Vagina (tissue), 2 donors: ENCODE data around the gene DOCK1. TPM values are rescaled to one million over a fixed set of nuclear protein-coding genes. Genes with fewer than 3 reads are reported as not detected.

ENCODE experiments used
- DNase-seq, 2 donors: peaks; one replicate each; pipeline ENCODE4 v3.0.0-alpha.2; 2017; ENCODE audit errors: extremely low spot score in 2 of 2
- H3K27ac ChIP-seq: fragments of 200-600 bp; sonication (generic); one replicate; pipeline ENCODE4 v1.5.1; 2019
- H3K27me3 ChIP-seq: fragments of 200-600 bp; sonication (generic); one replicate; pipeline ENCODE4 v1.5.1; 2019
- H3K36me3 ChIP-seq, 2 donors: fragments of 200-600 bp; sonication (generic); one replicate each; pipeline ENCODE4 v1.5.1; 2017 to 2019
- H3K4me1 ChIP-seq: fragments of 200-600 bp; sonication (generic); one replicate; pipeline ENCODE4 v1.5.1; 2019
- H3K4me3 ChIP-seq, 2 donors: fragments of 200-600 bp; sonication (generic); 1 replicate in 1 of 2; 2 replicates in 1 of 2; pipeline ENCODE4 v1.5.1; 2016 to 2019
- H3K9me3 ChIP-seq: fragments of 200-600 bp; sonication (generic); one replicate; pipeline ENCODE4 v1.5.1; 2019
- POLR2A ChIP-seq, 2 donors: fragments of 450-650 bp; IDR thresholded peaks; one replicate each; pipeline ENCODE4 v1.6.1; 2017; ENCODE audit warnings: antibody characterized with exemption in 2 of 2, mild to moderate bottlenecking in 2 of 2, moderate library complexity in 2 of 2
- POLR2AphosphoS5 ChIP-seq, 2 donors: sonication (generic); formaldehyde crosslinking; IDR thresholded peaks; one replicate each; pipeline ENCODE4 v1.9.0; 2017; ENCODE audit warnings: antibody characterized with exemption in 2 of 2, mild to moderate bottlenecking in 2 of 2, low read depth in 1 of 2; ENCODE audit not compliant: insufficient read depth in 1 of 2
- intact Hi-C: fragments of 100-400 bp; cut with DNase I; formaldehyde crosslinking; loops from one replicate; pipeline ENCODE4 v1.15.1; 2023
- total RNA-seq: library from RNA; depleted of rRNA; stranded (reverse); fragments of >200 nt; gene quantifications from one replicate; pipeline ENCODE4 v1.2.3, GENCODE V29; 2016
- TF ChIP-seq, protein P1 (sequence below), 3 experiments: fragments of 450-650 bp in 2 of 3; fragments of 200-600 bp in 1 of 3; sonication (generic) in 1 of 3; IDR thresholded peaks; one replicate each; pipeline ENCODE4 v1.5.1; 2017 to 2019; ENCODE audit warnings: antibody characterized with exemption in 3 of 3, mild to moderate bottlenecking in 2 of 3, moderate library complexity in 2 of 3

Gene DOCK1
- total RNA-seq, 1 donor from 2014 or later = 64.6 TPM

- no peak for DNase-seq
- TF ChIP-seq, protein P1, sequence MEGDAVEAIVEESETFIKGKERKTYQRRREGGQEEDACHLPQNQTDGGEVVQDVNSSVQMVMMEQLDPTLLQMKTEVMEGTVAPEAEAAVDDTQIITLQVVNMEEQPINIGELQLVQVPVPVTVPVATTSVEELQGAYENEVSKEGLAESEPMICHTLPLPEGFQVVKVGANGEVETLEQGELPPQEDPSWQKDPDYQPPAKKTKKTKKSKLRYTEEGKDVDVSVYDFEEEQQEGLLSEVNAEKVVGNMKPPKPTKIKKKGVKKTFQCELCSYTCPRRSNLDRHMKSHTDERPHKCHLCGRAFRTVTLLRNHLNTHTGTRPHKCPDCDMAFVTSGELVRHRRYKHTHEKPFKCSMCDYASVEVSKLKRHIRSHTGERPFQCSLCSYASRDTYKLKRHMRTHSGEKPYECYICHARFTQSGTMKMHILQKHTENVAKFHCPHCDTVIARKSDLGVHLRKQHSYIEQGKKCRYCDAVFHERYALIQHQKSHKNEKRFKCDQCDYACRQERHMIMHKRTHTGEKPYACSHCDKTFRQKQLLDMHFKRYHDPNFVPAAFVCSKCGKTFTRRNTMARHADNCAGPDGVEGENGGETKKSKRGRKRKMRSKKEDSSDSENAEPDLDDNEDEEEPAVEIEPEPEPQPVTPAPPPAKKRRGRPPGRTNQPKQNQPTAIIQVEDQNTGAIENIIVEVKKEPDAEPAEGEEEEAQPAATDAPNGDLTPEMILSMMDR (IDR thresholded peaks at IDR 0.05) = no peak
- TF ChIP-seq POLR2A (IDR thresholded peaks at IDR 0.05) = no peak
- Histone ChIP-seq H3K4me3 (no peak overlapping the region), H3K9me3 (no peaks in the 10 kb centered on the region), H3K4me1 (no peaks in the 10 kb centered on the region), H3K36me3 (no peaks in the 10 kb centered on the region), H3K27ac (no peak overlapping the region), H3K27me3 (no peaks in the 10 kb centered on the region)
- intact Hi-C loops = no loop called here
Measured at GRCh38 chr10:126963354-126963753, 58.1 kb downstream of the DOCK1 start.

- no peaks in the 10 kb centered on the region for H3K36me3 ChIP-seq
- no peaks in the 10 kb centered on the region for H3K27me3 ChIP-seq
- H3K27ac ChIP-seq = no peak overlapping the region
- intact Hi-C loops = no loop called here
- no peak for TF ChIP-seq POLR2A (IDR thresholded peaks at IDR 0.05)
- TF ChIP-seq, protein P1 (IDR thresholded peaks at IDR 0.05) = no peak
- no peak for TF ChIP-seq POLR2AphosphoS5 (IDR thresholded peaks at IDR 0.05; ENCODE audit: insufficient read depth in 1 of 2, low read depth in 1 of 2)
- no peak overlapping the region for H3K4me3 ChIP-seq
- DNase-seq = no peak
- H3K4me1 ChIP-seq = no peaks in the 10 kb centered on the region
- H3K9me3 ChIP-seq = no peaks in the 10 kb centered on the region
Measured at GRCh38 chr10:126964190-126964589, 59.0 kb downstream of the DOCK1 start.

GRCh38 chr10:126966938-126967337, 61.7 kb downstream of the DOCK1 start:
- TF ChIP-seq POLR2A (IDR thresholded peaks at IDR 0.05) (no peak), POLR2AphosphoS5 (IDR thresholded peaks at IDR 0.05; ENCODE audit: insufficient read depth in 1 of 2, low read depth in 1 of 2) (no peak)
- TF ChIP-seq, protein P1 (IDR thresholded peaks at IDR 0.05) = no peak
- intact Hi-C loops = no loop called here
- no peaks in the 10 kb centered on the region for H3K36me3 ChIP-seq

DNA sequence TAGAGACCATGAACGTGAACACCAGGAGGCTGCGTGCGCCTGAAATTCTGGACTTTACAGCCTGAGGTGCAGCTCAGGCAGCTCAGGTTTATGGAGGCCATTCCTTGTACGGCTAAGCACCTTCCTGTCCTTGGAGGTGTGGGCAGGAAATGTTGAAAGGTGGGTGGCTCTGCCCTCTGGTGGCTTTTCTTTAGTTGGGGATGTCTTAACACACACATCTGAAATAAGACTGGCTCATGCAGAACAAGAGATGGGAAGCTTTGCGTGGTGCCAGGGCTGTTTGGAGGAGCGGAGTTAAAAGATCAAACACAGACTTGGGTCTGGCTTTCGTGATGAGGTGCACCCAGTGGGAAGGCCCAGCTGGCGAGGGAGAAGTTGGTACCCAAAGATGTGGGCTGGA, 64.1 kb downstream of the DOCK1 start:
- DNase-seq = no peak
- no peak overlapping the region for H3K27ac ChIP-seq
- no peak for TF ChIP-seq POLR2A (IDR thresholded peaks at IDR 0.05)
- TF ChIP-seq, protein P1 (IDR thresholded peaks at IDR 0.05) = no peak
- no peak for TF ChIP-seq POLR2AphosphoS5 (IDR thresholded peaks at IDR 0.05; ENCODE audit: insufficient read depth in 1 of 2, low read depth in 1 of 2)

More at GRCh38 chr10:126966938-126967337, 61.7 kb downstream of the DOCK1 start:
- H3K9me3 ChIP-seq = no peaks in the 10 kb centered on the region
- H3K27ac ChIP-seq = no peak overlapping the region
- DNase-seq = no peak
- no peak overlapping the region for H3K4me3 ChIP-seq
- H3K27me3 ChIP-seq = no peaks in the 10 kb centered on the region
- H3K4me1 ChIP-seq = no peaks in the 10 kb centered on the region

DNA sequence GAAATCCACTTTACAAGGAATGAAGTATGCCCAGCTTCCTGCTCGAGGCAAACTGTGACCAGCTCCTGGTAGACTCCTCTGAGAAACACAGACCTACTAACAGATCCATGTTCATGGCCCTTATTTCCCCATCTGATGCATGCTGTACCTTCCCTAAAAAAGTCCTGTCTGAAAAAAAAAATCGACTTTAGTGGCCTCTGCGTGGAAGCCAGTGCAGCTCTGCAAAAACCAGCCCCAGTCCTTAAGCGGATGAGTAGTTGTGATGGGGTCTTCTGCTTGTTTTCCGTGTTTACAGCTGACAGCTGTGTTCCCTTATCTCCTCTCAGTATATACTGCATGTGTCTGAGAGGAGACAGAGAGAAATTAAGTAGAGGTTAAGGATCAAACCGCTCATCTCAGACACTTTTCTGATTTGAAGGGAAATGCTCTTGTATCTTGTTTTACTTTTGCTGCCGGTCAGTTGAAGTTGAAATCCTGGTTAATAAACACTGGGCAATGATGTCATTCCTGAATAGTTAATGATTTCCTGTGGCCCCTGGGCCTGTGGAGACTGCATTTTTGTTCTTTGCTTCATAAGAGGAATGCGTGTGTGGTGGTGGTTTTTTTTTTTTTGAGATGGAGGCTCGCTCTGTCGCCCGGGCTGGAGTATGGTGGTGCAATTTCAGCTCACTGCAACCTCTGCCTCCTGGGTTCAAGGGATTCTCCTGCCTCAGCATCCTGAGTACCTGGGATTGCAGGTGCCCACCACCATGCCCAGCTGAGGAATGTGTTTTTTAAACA, 67.6 kb downstream of the DOCK1 start:
- intact Hi-C loops = no loop called here
- Histone ChIP-seq H3K4me3 (no peak overlapping the region), H3K36me3 (no peaks in the 10 kb centered on the region), H3K27me3 (no peaks in the 10 kb centered on the region), H3K9me3 (no peaks in the 10 kb centered on the region), H3K4me1 (no peaks in the 10 kb centered on the region), H3K27ac (no peak overlapping the region)
- TF ChIP-seq POLR2AphosphoS5 (IDR thresholded peaks at IDR 0.05; ENCODE audit: insufficient read depth in 1 of 2, low read depth in 1 of 2) (no peak), POLR2A (IDR thresholded peaks at IDR 0.05) (no peak)
- TF ChIP-seq, protein P1 (IDR thresholded peaks at IDR 0.05) = no peak
- DNase-seq = no peak

More for the DNA sequence above, 64.1 kb downstream of the DOCK1 start:
- no peak overlapping the region for H3K4me3 ChIP-seq
- H3K9me3 ChIP-seq = no peaks in the 10 kb centered on the region
- intact Hi-C loops = no loop called here
- H3K4me1 ChIP-seq = no peaks in the 10 kb centered on the region
- no peaks in the 10 kb centered on the region for H3K27me3 ChIP-seq
- no peaks in the 10 kb centered on the region for H3K36me3 ChIP-seq
